ENCODE data around the gene GPHN. TPM values are rescaled to one million over a fixed set of nuclear protein-coding genes. Genes with fewer than 3 reads are reported as not detected.
A peak's percentile ranks its signal among the peaks of the same experiment; 100 is the strongest.

The GPHN gene
- total RNA-seq, 2 donors from 2014 or later, result 18.6 to 20.1 TPM

DNA sequence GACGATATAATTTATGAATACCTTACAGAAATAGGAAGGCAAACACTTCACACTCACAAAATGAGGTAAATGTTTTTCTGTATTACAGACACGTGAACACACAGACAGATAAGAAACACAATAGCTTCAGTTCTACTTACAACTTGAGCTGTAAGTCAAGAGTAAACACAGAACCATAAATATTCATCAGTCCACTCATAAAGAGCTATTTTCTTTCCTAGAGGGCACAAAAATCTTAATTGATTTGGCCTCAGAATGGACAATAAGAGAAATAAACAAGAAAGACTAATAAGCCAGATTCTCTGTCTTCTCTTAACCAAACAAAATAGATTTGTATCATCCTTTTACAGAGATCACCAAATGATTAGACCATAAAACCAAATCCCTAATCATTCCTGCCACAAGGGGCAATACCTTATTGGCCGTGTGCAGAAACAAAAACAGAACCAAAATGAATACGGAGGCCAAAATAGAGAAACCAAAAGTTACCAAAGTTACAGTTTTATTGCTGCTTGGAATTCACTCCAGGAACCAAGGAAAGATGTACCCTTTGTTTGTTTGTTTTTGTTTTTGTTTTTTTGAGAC lies 643.2 kb downstream of the GPHN start:
- Mint-ChIP-seq H3K4me1 (ENCODE audit: low read depth in 2 of 2) (no peaks in the 10 kb centered on the region), H3K9me3 (no peaks in the 10 kb centered on the region), H3K27me3 (no peaks in the 10 kb centered on the region), H3K27ac (no peak overlapping the region), H3K36me3 (no peaks in the 10 kb centered on the region), H3K4me3 (no peak overlapping the region)
- no peak for ATAC-seq
- DNase-seq (ENCODE audit: low spot score), result no peak

DNA sequence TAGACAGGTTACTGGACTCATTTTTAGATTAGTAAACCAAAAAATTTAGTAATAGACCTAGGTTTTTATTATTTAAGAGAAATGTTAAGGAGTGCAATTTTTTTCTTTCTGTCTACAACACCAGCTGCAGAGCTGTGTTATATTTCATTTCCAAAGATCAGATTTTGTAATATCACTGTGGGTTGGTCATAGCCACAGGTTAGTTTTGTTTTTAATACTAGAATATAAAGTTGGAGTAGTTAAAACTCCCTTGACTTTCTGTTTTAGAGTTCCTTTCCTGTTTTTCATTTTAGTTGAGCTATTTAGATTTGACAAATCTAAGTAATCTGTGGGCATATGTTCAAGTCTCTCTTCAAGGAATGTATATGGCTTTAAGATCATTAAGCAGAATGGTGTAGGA lies 650.6 kb downstream of the GPHN start:
- Mint-ChIP-seq H3K4me3 (peak overlapping the region; percentile 1), H3K27ac (peak overlapping the region in 1 of 2 donors; percentile 14), H3K4me1 (ENCODE audit: low read depth in 2 of 2) (peaks cover 9 to 10% of the 10 kb centered on the region in 2 donors)

DNA sequence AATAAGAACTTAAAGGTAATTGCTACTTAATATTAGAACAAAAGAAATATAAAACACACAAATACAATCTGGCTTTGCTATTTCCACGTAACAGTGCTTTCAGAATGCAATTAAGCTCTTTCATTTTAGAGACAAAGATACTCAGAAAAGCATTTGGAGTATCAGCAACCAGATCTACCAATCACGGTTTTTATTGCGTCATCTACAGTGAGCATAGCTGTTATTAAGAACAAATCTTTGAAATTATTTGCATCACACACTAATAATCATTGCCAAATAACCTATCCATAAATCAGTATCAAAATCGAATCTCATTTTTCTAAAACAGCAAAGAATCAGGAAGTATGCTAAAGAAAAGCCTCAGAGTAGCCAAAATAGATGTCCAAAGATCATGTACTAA lies 654.4 kb downstream of the GPHN start:
- H3K9me3 Mint-ChIP-seq, result no peaks in the 10 kb centered on the region
- no peak for ATAC-seq

More for the DNA sequence above, 650.6 kb downstream of the GPHN start:
- DNase-seq (ENCODE audit: low spot score), result no peak
- H3K27me3 Mint-ChIP-seq, result no peaks in the 10 kb centered on the region
- no peaks in the 10 kb centered on the region for H3K36me3 Mint-ChIP-seq
- ATAC-seq, result peak; percentile 70 to 82
- H3K9me3 Mint-ChIP-seq, result no peaks in the 10 kb centered on the region

GRCh38 chr14:67166450-67166853 lies 658.5 kb downstream of the GPHN start:
- no peak for ATAC-seq
- no peaks in the 10 kb centered on the region for H3K9me3 Mint-ChIP-seq
- no peak for DNase-seq (ENCODE audit: low spot score)
- peaks cover 0 to 4% of the 10 kb centered on the region in 2 donors for H3K4me1 Mint-ChIP-seq (ENCODE audit: low read depth in 2 of 2)
- H3K4me3 Mint-ChIP-seq, result no peak overlapping the region
- no peak overlapping the region for H3K27ac Mint-ChIP-seq
- no peaks in the 10 kb centered on the region for H3K36me3 Mint-ChIP-seq
- no peaks in the 10 kb centered on the region for H3K27me3 Mint-ChIP-seq

More for the DNA sequence above, 654.4 kb downstream of the GPHN start:
- H3K36me3 Mint-ChIP-seq, result no peaks in the 10 kb centered on the region
- H3K4me3 Mint-ChIP-seq, result no peak overlapping the region
- peaks cover 9 to 10% of the 10 kb centered on the region in 2 donors for H3K4me1 Mint-ChIP-seq (ENCODE audit: low read depth in 2 of 2)
- H3K27me3 Mint-ChIP-seq, result no peaks in the 10 kb centered on the region
- DNase-seq (ENCODE audit: low spot score), result no peak
- no peak overlapping the region for H3K27ac Mint-ChIP-seq

DNA sequence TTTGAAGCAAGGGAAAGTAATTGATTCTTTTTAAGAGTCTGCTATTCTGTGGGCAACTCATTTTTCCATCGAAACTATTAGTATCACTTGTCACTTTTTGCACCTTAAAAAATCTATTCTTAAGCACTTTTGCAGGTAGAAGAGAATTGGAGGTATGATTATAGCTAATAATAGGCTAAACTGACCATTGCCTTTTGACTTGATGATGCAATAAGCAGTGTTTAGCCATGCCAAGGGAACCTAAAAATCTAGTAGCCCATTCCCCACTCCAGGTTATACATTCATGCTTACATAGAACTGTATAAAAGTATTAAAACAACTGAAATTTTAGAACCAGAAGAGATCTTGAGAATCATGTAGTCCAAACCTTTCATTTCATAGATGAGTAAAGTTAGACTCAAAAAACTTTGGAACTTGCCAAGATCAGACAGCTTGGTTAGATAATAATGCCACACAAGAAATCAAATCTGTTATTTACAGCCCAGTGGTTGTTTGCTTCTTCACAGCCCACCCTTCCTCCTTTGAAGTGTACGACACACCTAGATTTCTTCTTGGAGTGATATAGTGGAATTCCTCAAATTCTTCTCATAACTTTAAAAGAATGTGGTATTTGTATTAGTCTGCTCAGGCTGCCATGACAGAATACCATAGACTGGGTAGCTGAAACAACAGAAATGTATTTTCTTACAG lies 659.6 kb downstream of the GPHN start:
- Mint-ChIP-seq H3K9me3 (no peaks in the 10 kb centered on the region), H3K27me3 (no peaks in the 10 kb centered on the region), H3K27ac (no peak overlapping the region), H3K36me3 (no peaks in the 10 kb centered on the region), H3K4me1 (ENCODE audit: low read depth in 2 of 2) (peaks cover 0 to 4% of the 10 kb centered on the region in 2 donors), H3K4me3 (no peak overlapping the region)
- ATAC-seq (no peak), DNase-seq (ENCODE audit: low spot score) (no peak)

DNA sequence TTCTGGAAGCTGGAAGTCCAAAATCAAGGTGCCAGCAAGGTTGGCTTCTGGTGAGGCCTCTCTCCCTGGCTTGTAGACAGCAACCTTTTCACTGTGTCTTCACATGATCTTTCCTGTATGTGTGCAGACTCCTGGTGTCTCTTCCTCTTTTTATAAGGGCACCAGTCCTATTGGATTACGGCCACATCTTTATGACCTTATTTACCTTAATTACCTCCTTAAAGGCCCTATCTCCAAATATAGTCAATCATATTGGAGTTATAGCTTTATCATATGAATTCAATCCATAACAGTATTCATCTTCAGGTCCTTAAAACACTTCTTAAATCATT lies 660.1 kb downstream of the GPHN start:
- DNase-seq (ENCODE audit: low spot score) (no peak), ATAC-seq (no peak)
- peaks cover 3% of the 10 kb centered on the region for H3K36me3 Mint-ChIP-seq
- no peak overlapping the region for H3K4me3 Mint-ChIP-seq
- H3K27ac Mint-ChIP-seq, result no peak overlapping the region
- peaks cover 0 to 4% of the 10 kb centered on the region in 2 donors for H3K4me1 Mint-ChIP-seq (ENCODE audit: low read depth in 2 of 2)
- H3K9me3 Mint-ChIP-seq, result no peaks in the 10 kb centered on the region
- no peaks in the 10 kb centered on the region for H3K27me3 Mint-ChIP-seq

GRCh38 chr14:67170660-67171059 lies 662.7 kb downstream of the GPHN start:
- ATAC-seq (peak in 1 of 2 donors; percentile 56), DNase-seq (ENCODE audit: low spot score) (no peak)
- Mint-ChIP-seq H3K27me3 (peaks cover 0 to under 1% of the 10 kb centered on the region in 2 donors), H3K9me3 (peaks cover 5% of the 10 kb centered on the region), H3K27ac (no peak overlapping the region), H3K4me1 (ENCODE audit: low read depth in 2 of 2) (peaks cover 0 to 4% of the 10 kb centered on the region in 2 donors), H3K4me3 (no peak overlapping the region), H3K36me3 (peaks cover 7% of the 10 kb centered on the region)

- H3K9me3 Mint-ChIP-seq, result peaks cover 12% of the 10 kb centered on the region
- ATAC-seq, result no peak
Observed at GRCh38 chr14:67172056-67172455, 664.1 kb downstream of the GPHN start.

DNA sequence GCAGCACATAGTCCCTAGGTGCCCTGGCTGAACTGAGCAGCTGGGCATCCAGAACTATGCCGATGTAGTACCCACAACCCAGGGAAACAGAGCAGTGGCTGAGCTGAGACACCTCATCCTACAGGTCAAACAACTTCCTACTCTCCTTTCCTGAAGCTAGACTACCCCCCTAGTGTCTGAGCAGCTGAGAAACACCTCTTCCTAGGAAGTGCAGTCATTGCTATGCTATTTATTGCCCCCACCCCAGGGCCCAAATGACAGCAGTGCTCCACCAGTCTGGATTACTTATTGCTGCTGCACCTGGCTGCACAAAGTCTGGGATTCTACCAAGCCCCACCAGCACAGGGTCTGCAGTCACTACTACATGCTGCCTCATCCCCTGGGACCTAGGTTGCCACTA lies 664.6 kb downstream of the GPHN start:
- Mint-ChIP-seq H3K27me3 (peaks cover 2 to 7% of the 10 kb centered on the region in 2 donors), H3K4me1 (ENCODE audit: low read depth in 2 of 2) (peaks cover 0 to 4% of the 10 kb centered on the region in 2 donors), H3K4me3 (no peak overlapping the region), H3K9me3 (peaks cover 16% of the 10 kb centered on the region), H3K27ac (no peak overlapping the region), H3K36me3 (peaks cover 17% of the 10 kb centered on the region)
- no peak for DNase-seq (ENCODE audit: low spot score)
- ATAC-seq, result no peak

More at GRCh38 chr14:67172056-67172455, 664.1 kb downstream of the GPHN start:
- no peak for DNase-seq (ENCODE audit: low spot score)
- Mint-ChIP-seq H3K27me3 (peaks cover 2 to 4% of the 10 kb centered on the region in 2 donors), H3K4me1 (ENCODE audit: low read depth in 2 of 2) (peaks cover 0 to 4% of the 10 kb centered on the region in 2 donors), H3K36me3 (peaks cover 13% of the 10 kb centered on the region), H3K4me3 (no peak overlapping the region), H3K27ac (no peak overlapping the region)

- DNase-seq (ENCODE audit: low spot score), result no peak
- H3K27ac Mint-ChIP-seq, result no peak overlapping the region
- peaks cover 0 to 4% of the 10 kb centered on the region in 2 donors for H3K4me1 Mint-ChIP-seq (ENCODE audit: low read depth in 2 of 2)
- H3K4me3 Mint-ChIP-seq, result no peak overlapping the region
- peaks cover 21% of the 10 kb centered on the region for H3K9me3 Mint-ChIP-seq
- ATAC-seq, result no peak
- H3K27me3 Mint-ChIP-seq, result peaks cover 2 to 7% of the 10 kb centered on the region in 2 donors
- H3K36me3 Mint-ChIP-seq, result peaks cover 28% of the 10 kb centered on the region
Observed at GRCh38 chr14:67173719-67174118, 665.8 kb downstream of the GPHN start.

- H3K9me3 Mint-ChIP-seq, result no peaks in the 10 kb centered on the region
- no peaks in the 10 kb centered on the region for H3K27me3 Mint-ChIP-seq
- ATAC-seq, result no peak
- H3K4me3 Mint-ChIP-seq, result no peak overlapping the region
- H3K4me1 Mint-ChIP-seq (ENCODE audit: low read depth in 2 of 2), result no peaks in the 10 kb centered on the region
- H3K36me3 Mint-ChIP-seq, result no peaks in the 10 kb centered on the region
- no peak overlapping the region for H3K27ac Mint-ChIP-seq
- DNase-seq (ENCODE audit: low spot score), result no peak
Observed at GRCh38 chr14:67186172-67186768, 678.3 kb downstream of the GPHN start.

DNA sequence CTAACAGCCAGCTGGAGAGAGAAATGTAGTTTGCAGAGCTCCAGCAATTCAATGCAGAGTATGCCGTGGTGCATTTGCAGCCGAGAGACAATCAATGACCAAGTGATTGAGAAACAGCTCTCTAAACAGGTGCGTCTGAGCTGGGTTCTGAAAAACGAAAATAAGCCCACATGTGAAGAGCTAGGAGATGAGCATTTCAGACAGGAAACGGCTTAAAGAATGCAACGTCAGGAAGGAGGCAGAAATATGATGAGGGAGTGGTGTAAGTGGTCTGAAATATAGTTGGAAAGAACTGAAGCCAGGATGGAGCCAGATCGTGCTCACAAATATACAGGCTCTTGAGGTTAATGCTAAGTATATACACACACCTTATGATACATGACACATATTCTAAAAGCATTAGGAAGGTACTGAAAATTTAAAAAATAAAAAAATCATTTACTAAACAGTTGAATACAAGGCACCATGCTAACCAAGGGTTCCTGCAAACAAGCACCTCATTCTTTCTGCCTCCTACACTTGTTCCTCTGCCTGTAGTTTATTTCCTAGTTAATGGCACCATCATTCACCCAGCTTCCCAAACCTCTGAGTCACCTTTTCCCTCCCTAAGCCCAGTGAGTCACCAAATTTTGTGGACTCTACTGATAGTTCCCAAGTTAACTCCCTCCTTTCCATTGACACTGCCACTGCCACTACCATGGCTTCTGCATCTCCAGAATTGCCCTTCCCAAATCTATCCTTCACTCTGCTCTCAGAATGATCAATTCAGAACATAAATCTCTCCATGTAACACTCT lies 679.0 kb downstream of the GPHN start:
- no peaks in the 10 kb centered on the region for H3K36me3 Mint-ChIP-seq
- H3K27me3 Mint-ChIP-seq, result no peaks in the 10 kb centered on the region
- no peak overlapping the region for H3K4me3 Mint-ChIP-seq
- no peak for DNase-seq (ENCODE audit: low spot score)
- H3K9me3 Mint-ChIP-seq, result no peaks in the 10 kb centered on the region
- no peaks in the 10 kb centered on the region for H3K4me1 Mint-ChIP-seq (ENCODE audit: low read depth in 2 of 2)
- H3K27ac Mint-ChIP-seq, result no peak overlapping the region
- ATAC-seq, result no peak

DNA sequence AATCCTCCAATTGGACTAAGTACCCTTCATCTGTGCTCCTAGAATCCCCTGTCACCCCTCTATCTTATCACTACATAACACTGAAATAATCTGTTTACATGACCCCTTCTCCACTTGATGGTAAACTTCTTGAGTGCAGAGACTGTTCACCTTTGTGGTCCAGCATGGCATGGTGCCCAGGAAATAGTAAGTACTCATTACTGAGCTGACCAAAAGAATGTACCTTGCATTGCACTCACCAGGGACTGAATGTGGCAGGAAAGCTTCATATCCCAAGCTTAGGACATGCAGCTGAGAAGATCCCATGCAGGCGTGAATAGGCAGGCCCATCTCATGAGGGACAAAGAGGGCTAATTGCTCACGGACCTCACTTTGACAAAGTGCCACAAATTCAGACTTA lies 679.9 kb downstream of the GPHN start:
- DNase-seq (ENCODE audit: low spot score) (no peak), ATAC-seq (no peak)
- H3K27ac Mint-ChIP-seq, result no peak overlapping the region
- H3K36me3 Mint-ChIP-seq, result no peaks in the 10 kb centered on the region
- no peaks in the 10 kb centered on the region for H3K9me3 Mint-ChIP-seq
- no peaks in the 10 kb centered on the region for H3K4me1 Mint-ChIP-seq (ENCODE audit: low read depth in 2 of 2)
- H3K4me3 Mint-ChIP-seq, result no peak overlapping the region
- H3K27me3 Mint-ChIP-seq, result no peaks in the 10 kb centered on the region

DNA sequence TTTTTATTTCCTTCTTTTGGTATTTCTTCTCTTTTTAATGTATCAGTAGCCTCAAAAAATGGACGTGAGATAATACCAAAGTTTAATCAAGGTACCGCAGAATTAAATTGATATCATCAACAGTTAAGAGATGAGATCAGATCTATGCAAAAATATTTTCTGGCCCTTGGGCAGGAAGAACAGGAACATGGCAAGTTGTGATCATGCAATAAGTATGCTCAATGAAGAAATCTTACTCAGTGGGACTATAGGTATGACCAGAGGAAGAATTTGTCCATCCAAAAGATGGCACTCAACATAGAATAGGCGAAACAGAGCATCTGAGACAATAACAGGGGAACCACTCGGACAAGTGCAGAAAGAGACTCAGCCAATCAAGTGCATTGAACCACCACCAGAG lies 680.4 kb downstream of the GPHN start:
- DNase-seq (ENCODE audit: low spot score) (no peak), ATAC-seq (no peak)
- no peaks in the 10 kb centered on the region for H3K4me1 Mint-ChIP-seq (ENCODE audit: low read depth in 2 of 2)
- H3K27ac Mint-ChIP-seq, result no peak overlapping the region
- H3K4me3 Mint-ChIP-seq, result no peak overlapping the region
- no peaks in the 10 kb centered on the region for H3K36me3 Mint-ChIP-seq
- H3K27me3 Mint-ChIP-seq, result no peaks in the 10 kb centered on the region
- no peaks in the 10 kb centered on the region for H3K9me3 Mint-ChIP-seq
